ENCODE data around the gene SCLY. TPM values are rescaled to one million over a fixed set of nuclear protein-coding genes. Genes with fewer than 3 reads are reported as not detected.

SCLY gene
- total and polyA plus RNA-seq, 4 donors = 13.9 to 27.0 (median 19.3) TPM

DNA sequence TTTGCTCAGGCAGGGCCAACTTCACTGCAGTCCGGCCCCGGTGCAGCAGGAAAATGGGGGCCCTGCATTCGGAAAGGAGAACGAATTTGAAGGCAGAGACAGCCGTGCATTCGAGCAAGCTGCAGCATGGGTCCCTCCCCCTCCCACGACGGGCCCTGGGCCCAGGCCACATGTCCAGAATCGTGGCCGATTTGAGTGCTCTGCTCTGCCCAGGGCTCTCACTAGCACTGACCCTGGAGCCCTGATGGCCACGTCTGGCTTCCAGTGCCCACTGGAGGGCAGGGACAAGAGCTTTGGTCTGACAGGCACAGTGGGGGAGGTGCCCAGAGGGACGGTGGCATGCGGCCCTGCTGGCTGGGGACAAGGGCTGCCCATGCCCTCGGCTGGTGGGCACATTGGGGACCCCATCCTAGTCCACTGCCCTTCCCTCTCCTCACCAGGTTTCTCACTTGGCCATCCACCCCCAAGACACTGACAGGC, 63.2 kb downstream of the SCLY start:
- Histone ChIP-seq H3K27me3 (ENCODE audit: control insufficient read depth, insufficient read depth, low read length) (peaks cover 2% of the 10 kb centered on the region), H3K4me3 (ENCODE audit: low read depth, low read length) (no peak overlapping the region), H3K27ac (ENCODE audit: low read depth, low read length) (no peak overlapping the region), H3K4me1 (ENCODE audit: control insufficient read depth, insufficient read depth, low read length) (peaks cover 25% of the 10 kb centered on the region), H3K36me3 (ENCODE audit: control insufficient read depth, insufficient read depth, low read length) (no peaks in the 10 kb centered on the region), H3K9me3 (ENCODE audit: control insufficient read depth, insufficient read depth, low read length) (no peaks in the 10 kb centered on the region)
- 77% methylated on average over 13 of the region's 14 CpGs for whole genome bisulfite sequencing (ENCODE audit: insufficient coverage)
- no peak for DNase-seq (ENCODE audit: low read depth in 4 of 6, low spot score in 6 of 6)

DNA sequence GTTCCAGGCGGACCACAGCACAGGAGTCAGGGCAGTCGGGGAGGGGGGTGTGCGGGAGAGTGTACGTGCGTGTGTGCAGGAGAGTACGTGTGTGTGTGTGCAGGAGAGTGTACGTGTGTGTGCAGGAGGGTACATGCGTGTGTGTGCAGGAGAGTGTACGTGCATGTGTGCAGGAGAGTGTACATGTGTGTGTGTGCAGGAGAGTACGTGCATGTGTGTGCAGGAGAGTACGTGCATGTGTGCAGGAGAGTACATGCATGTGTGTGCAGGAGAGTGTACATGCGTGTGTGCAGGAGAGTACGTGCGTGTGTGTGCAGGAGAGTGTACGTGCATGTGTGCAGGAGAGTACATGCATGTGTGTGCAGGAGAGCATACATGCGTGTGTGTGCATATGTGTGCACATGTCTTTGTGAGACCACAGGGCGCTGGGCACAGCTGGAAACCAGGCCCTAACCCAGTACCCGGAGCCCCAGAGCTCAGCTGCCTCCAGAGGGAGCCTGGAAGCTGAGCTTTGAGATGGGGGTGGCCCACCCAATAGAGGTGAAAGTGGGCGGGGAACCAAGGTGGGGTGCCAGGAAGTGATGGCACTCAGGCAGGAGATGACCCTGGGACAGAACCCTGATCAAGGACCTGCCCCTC, 63.8 kb downstream of the SCLY start:
- H3K27me3 ChIP-seq (ENCODE audit: control insufficient read depth, insufficient read depth, low read length) = peaks cover 2% of the 10 kb centered on the region
- 78% methylated on average over 19 of the region's 19 CpGs for WGBS (ENCODE audit: insufficient coverage)
- H3K4me3 ChIP-seq (ENCODE audit: low read depth, low read length) = no peak overlapping the region
- no peak overlapping the region for H3K27ac ChIP-seq (ENCODE audit: low read depth, low read length)
- no peaks in the 10 kb centered on the region for H3K36me3 ChIP-seq (ENCODE audit: control insufficient read depth, insufficient read depth, low read length)
- H3K9me3 ChIP-seq (ENCODE audit: control insufficient read depth, insufficient read depth, low read length) = no peaks in the 10 kb centered on the region
- no peak for DNase-seq (ENCODE audit: low read depth in 4 of 6, low spot score in 6 of 6)
- H3K4me1 ChIP-seq (ENCODE audit: control insufficient read depth, insufficient read depth, low read length) = peaks cover 25% of the 10 kb centered on the region

DNA sequence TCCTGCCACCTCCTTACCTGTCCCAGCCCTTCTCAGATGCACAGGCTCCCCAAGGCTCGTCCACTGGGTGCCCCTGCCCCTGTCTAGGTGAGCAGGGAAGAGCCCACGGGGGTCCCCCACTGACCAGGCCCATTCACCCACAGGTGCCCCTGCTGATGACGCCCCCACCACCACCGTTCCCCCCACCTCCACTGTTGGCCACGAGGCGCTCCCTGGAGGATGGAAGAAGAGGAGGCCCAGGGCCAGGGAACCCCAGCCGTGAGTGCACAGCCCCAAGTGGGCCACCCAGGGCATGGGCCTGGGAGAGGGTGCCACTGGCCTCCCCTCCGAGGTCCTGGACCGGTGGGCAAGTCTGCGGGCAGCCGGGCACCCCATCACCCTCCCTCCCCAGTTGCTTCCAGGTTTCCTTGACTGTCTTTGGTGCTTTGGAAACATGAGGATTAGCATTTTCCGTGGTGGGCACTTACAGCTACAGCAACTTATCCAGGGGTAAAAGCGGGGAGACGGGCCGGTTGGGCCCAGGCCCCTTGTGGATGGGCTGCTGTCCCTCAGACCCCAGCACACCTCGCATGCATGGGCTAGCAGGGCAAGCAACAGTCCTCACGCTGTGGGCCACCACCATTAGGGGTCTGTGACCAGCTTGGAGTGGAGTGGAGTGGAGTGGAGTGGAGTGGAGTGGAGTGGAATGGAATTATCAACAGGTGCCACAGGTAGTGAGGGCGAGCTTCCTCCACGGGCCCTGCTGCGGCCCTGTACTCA, 64.5 kb downstream of the SCLY start:
- H3K4me1 ChIP-seq (ENCODE audit: control insufficient read depth, insufficient read depth, low read length) = peaks cover 19% of the 10 kb centered on the region
- WGBS (ENCODE audit: insufficient coverage) = 87% methylated on average over 12 of the region's 20 CpGs
- H3K27ac ChIP-seq (ENCODE audit: low read depth, low read length) = no peak overlapping the region
- no peaks in the 10 kb centered on the region for H3K9me3 ChIP-seq (ENCODE audit: control insufficient read depth, insufficient read depth, low read length)
- H3K27me3 ChIP-seq (ENCODE audit: control insufficient read depth, insufficient read depth, low read length) = peaks cover 2% of the 10 kb centered on the region
- H3K36me3 ChIP-seq (ENCODE audit: control insufficient read depth, insufficient read depth, low read length) = peaks cover 3% of the 10 kb centered on the region
- DNase-seq (ENCODE audit: low read depth in 4 of 6, low spot score in 6 of 6) = no peak
- H3K4me3 ChIP-seq (ENCODE audit: low read depth, low read length) = no peak overlapping the region

DNA sequence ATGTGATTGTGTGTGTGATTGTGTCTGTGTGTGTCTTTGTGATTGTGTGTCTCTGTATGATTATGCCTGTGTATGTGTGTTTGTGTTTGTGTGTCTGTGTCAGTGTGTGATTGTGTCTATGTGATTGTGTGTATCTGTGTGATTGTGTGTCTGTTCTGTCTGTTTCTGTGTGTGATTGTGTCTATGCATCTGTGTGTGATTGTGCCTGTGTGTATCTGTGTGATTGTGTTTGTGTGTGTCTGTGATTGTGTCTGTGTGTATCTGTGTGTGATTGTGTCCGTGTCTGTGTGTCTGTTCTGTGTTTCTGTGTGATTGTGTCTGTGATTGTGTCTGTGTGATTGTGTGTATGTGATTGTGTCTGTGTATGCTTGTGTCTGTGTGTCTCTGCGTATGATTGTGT, 65.5 kb downstream of the SCLY start:
- Histone ChIP-seq H3K9me3 (ENCODE audit: control insufficient read depth, insufficient read depth, low read length) (no peaks in the 10 kb centered on the region), H3K36me3 (ENCODE audit: control insufficient read depth, insufficient read depth, low read length) (peaks cover 3% of the 10 kb centered on the region), H3K27ac (ENCODE audit: low read depth, low read length) (no peak overlapping the region), H3K4me3 (ENCODE audit: low read depth, low read length) (no peak overlapping the region), H3K4me1 (ENCODE audit: control insufficient read depth, insufficient read depth, low read length) (peaks cover 11% of the 10 kb centered on the region), H3K27me3 (ENCODE audit: control insufficient read depth, insufficient read depth, low read length) (no peaks in the 10 kb centered on the region)
- WGBS (ENCODE audit: insufficient coverage) = 97% methylated on average over 2 of the region's 2 CpGs
- no peak for DNase-seq (ENCODE audit: low read depth in 4 of 6, low spot score in 6 of 6)

- no peak for DNase-seq (ENCODE audit: low read depth in 4 of 6, low spot score in 6 of 6)
- H3K27me3 ChIP-seq (ENCODE audit: control insufficient read depth, insufficient read depth, low read length) = no peaks in the 10 kb centered on the region
- no peak overlapping the region for H3K4me3 ChIP-seq (ENCODE audit: low read depth, low read length)
- 69% methylated on average over 2 of the region's 2 CpGs for WGBS (ENCODE audit: insufficient coverage)
- peaks cover 3% of the 10 kb centered on the region for H3K36me3 ChIP-seq (ENCODE audit: control insufficient read depth, insufficient read depth, low read length)
- H3K4me1 ChIP-seq (ENCODE audit: control insufficient read depth, insufficient read depth, low read length) = peaks cover 11% of the 10 kb centered on the region
- H3K27ac ChIP-seq (ENCODE audit: low read depth, low read length) = no peak overlapping the region
- H3K9me3 ChIP-seq (ENCODE audit: control insufficient read depth, insufficient read depth, low read length) = no peaks in the 10 kb centered on the region
These were observed 66.0 kb downstream of the SCLY start for GRCh38 chr2:238126775-238127164.

GRCh38 chr2:238127165-238128060, 66.6 kb downstream of the SCLY start:
- peak in 3 of 6 donors; percentile 2 to 41 (median 14) for DNase-seq (ENCODE audit: low read depth in 4 of 6, low spot score in 6 of 6)
- WGBS (ENCODE audit: insufficient coverage) = 52% methylated on average over 36 of the region's 36 CpGs
- Histone ChIP-seq H3K36me3 (ENCODE audit: control insufficient read depth, insufficient read depth, low read length) (peaks cover 3% of the 10 kb centered on the region), H3K27ac (ENCODE audit: low read depth, low read length) (no peak overlapping the region), H3K27me3 (ENCODE audit: control insufficient read depth, insufficient read depth, low read length) (no peaks in the 10 kb centered on the region), H3K4me1 (ENCODE audit: control insufficient read depth, insufficient read depth, low read length) (peaks cover 11% of the 10 kb centered on the region), H3K9me3 (ENCODE audit: control insufficient read depth, insufficient read depth, low read length) (no peaks in the 10 kb centered on the region), H3K4me3 (ENCODE audit: low read depth, low read length) (no peak overlapping the region)

DNA sequence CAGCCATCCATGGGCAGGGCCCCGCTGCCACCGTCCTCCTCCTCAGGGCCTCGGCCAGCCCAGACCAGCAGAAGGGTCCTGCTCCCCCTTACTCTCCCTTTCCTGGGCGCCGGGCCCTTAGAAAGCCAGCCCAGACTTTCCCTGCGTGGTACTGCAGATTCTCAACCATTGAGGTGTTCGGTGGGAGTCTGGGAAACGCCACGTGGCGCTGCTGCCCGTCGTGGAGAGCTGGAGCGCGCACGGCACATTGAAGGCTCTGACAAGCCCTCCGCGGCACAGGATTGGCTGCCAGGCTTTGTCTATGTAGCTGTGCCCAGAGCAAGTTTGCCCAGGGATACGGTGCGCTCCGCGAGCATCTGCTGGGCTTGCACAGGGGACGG, 67.2 kb downstream of the SCLY start:
- no peaks in the 10 kb centered on the region for H3K9me3 ChIP-seq (ENCODE audit: control insufficient read depth, insufficient read depth, low read length)
- DNase-seq (ENCODE audit: low read depth in 4 of 6, low spot score in 6 of 6) = peak in 1 of 6 donors; percentile 3
- H3K4me1 ChIP-seq (ENCODE audit: control insufficient read depth, insufficient read depth, low read length) = peaks cover 11% of the 10 kb centered on the region
- H3K4me3 ChIP-seq (ENCODE audit: low read depth, low read length) = no peak overlapping the region
- WGBS (ENCODE audit: insufficient coverage) = 81% methylated on average over 17 of the region's 22 CpGs
- H3K27me3 ChIP-seq (ENCODE audit: control insufficient read depth, insufficient read depth, low read length) = no peaks in the 10 kb centered on the region
- peaks cover 3% of the 10 kb centered on the region for H3K36me3 ChIP-seq (ENCODE audit: control insufficient read depth, insufficient read depth, low read length)
- no peak overlapping the region for H3K27ac ChIP-seq (ENCODE audit: low read depth, low read length)

GRCh38 chr2:238128534-238129001, 67.8 kb downstream of the SCLY start:
- Histone ChIP-seq H3K27ac (ENCODE audit: low read depth, low read length) (no peak overlapping the region), H3K27me3 (ENCODE audit: control insufficient read depth, insufficient read depth, low read length) (no peaks in the 10 kb centered on the region), H3K4me1 (ENCODE audit: control insufficient read depth, insufficient read depth, low read length) (peaks cover 11% of the 10 kb centered on the region), H3K4me3 (ENCODE audit: low read depth, low read length) (no peak overlapping the region), H3K9me3 (ENCODE audit: control insufficient read depth, insufficient read depth, low read length) (no peaks in the 10 kb centered on the region), H3K36me3 (ENCODE audit: control insufficient read depth, insufficient read depth, low read length) (peaks cover 3% of the 10 kb centered on the region)
- DNase-seq (ENCODE audit: low read depth in 4 of 6, low spot score in 6 of 6) = no peak
- WGBS (ENCODE audit: insufficient coverage) = 73% methylated on average over 30 of the region's 30 CpGs

GRCh38 chr2:238129166-238130010, 68.6 kb downstream of the SCLY start:
- no peak overlapping the region for H3K4me3 ChIP-seq (ENCODE audit: low read depth, low read length)
- no peak for DNase-seq (ENCODE audit: low read depth in 4 of 6, low spot score in 6 of 6)
- whole genome bisulfite sequencing (ENCODE audit: insufficient coverage) = 84% methylated on average over 22 of the region's 22 CpGs
- no peaks in the 10 kb centered on the region for H3K9me3 ChIP-seq (ENCODE audit: control insufficient read depth, insufficient read depth, low read length)
- H3K4me1 ChIP-seq (ENCODE audit: control insufficient read depth, insufficient read depth, low read length) = peaks cover 11% of the 10 kb centered on the region
- no peak overlapping the region for H3K27ac ChIP-seq (ENCODE audit: low read depth, low read length)
- peaks cover 3% of the 10 kb centered on the region for H3K36me3 ChIP-seq (ENCODE audit: control insufficient read depth, insufficient read depth, low read length)
- H3K27me3 ChIP-seq (ENCODE audit: control insufficient read depth, insufficient read depth, low read length) = no peaks in the 10 kb centered on the region
